ENCODE measurements around the gene DMXL2.
A peak's percentile ranks its signal among the peaks of the same experiment; 100 is the strongest.

GRCh38 chr15:51536965-51537574 is 85.5 kb downstream of the DMXL2 start:
- TF ChIP-seq POLR2A (IDR thresholded peaks at IDR 0.05) (no peak), CTCF (IDR thresholded peaks at IDR 0.05) (peak in 3 of 6 experiments; percentile 20 to 43 (median 20))
